Adrenal gland (tissue), 12 donors: ENCODE results near the gene LHX6. TPM values are rescaled to one million over a fixed set of nuclear protein-coding genes. Genes with fewer than 3 reads are reported as not detected.

Source experiments
- DNase-seq, 7 donors: peaks; one replicate each; pipeline ENCODE4 v3.0.0-alpha.2; 2019 to 2020
- H3K27ac ChIP-seq, 5 donors: fragments of 200-600 bp; sonication (generic) in 4 of 5; 1 replicate in 3 of 5; 2 replicates in 2 of 5; pipeline versions ENCODE4 v1.5.1 to v1.8.0; 2016 to 2020; ENCODE audit warnings: mild to moderate bottlenecking in 1 of 5
- H3K27me3 ChIP-seq: fragments of 200-600 bp; 2 replicates; pipeline ENCODE4 v1.8.0; 2021
- H3K36me3 ChIP-seq, 2 donors: fragments of 200-600 bp; replicated peaks in 1 of 2; 1 replicate in 1 of 2; 2 replicates in 1 of 2; pipeline versions ENCODE4 v1.5.1 to v1.8.0; 2018 to 2022
- H3K4me1 ChIP-seq, 2 donors: fragments of 200-600 bp; replicated peaks in 1 of 2; 1 replicate in 1 of 2; 2 replicates in 1 of 2; pipeline versions ENCODE4 v1.5.1 to v1.8.0; 2018 to 2021
- H3K4me3 ChIP-seq, 4 donors: fragments of 200-600 bp; sonication (generic) in 3 of 4; one replicate each; pipeline ENCODE4 v1.5.1; 2016 to 2018
- H3K9me3 ChIP-seq, 3 donors: fragments of 200-600 bp; sonication (generic) in 1 of 3; replicated peaks in 1 of 3; 1 replicate in 2 of 3; 2 replicates in 1 of 3; pipeline versions ENCODE4 v1.5.1 to v1.8.0; 2016 to 2021
- CTCF ChIP-seq, 6 experiments: fragments of 450-650 bp in 4 of 6; fragments of 200-600 bp in 2 of 6; sonication (generic) in 1 of 6; IDR thresholded peaks; 1 replicate in 5 of 6; 2 replicates in 1 of 6; pipeline versions ENCODE4 v1.5.1 to v1.8.0; 2016 to 2021; ENCODE audit warnings: antibody characterized with exemption in 6 of 6, mild to moderate bottlenecking in 2 of 6, moderate library complexity in 1 of 6
- POLR2A ChIP-seq, 2 donors: fragments of 450-650 bp; IDR thresholded peaks; one replicate each; pipeline ENCODE4 v1.6.1; 2017; ENCODE audit warnings: antibody characterized with exemption in 2 of 2, mild to moderate bottlenecking in 2 of 2, moderate library complexity in 1 of 2
- WGBS, 4 donors: extraction: QIAGEN DNeasy Blood & Tissue Kit in 2 of 4; methylation state at CpG; one replicate each; pipeline versions ENCODE4 v1.1.5 to v1.1.7; 2013 to 2017; 5-methylcytosine and 5-hydroxymethylcytosine counted together
- intact Hi-C, 2 donors: fragments of 100-400 bp; cut with DNase I; formaldehyde crosslinking; loops; one replicate each; pipeline versions ENCODE4 v1.14.1 to v1.15.0; 2022 to 2023
- polyA plus RNA-seq, 3 donors: library from polyadenylated mRNA; stranded (reverse); fragments of 200-250 nt in 2 of 3; fragments of 350-450 nt in 1 of 3; fragmentation: Illumina TruSeq in 1 of 3; extraction: RNeasy Lipid Tissue Mini Kit (QIAGEN cat#74804) in 1 of 3; gene quantifications; one replicate each; pipeline ENCODE4 v1.2.3, GENCODE V29; 2013 to 2014
- total RNA-seq, 9 donors: library from RNA; depleted of rRNA in 4 of 9; stranded (reverse); fragments of >200 nt in 4 of 9; fragments of 120-200 nt in 1 of 9; fragmentation: NEBNext Ultra II Directional in 1 of 9; extraction: Animal tissue kit (Norgen Biotek cat#: 25700) in 1 of 9; gene quantifications; one replicate each; pipeline versions ENCODE4 v1.1.0 to v1.2.4, GENCODE V29; 2013 to 2023
- donor health status: healthy with polysubstance abuse.
- donor health status: Bipolar disorder and iron deficiency.
- donor health status: DM: yes; HTN: yes; CAD: no.
- donor health status: DM: no; HTN: no; CAD: no.
- donor health status: DM: no; HTN: no; CAD: no.
- donor health status: DM: yes; HTN: yes; CAD: no.

The LHX6 gene
- total and polyA plus RNA-seq, 12 donors = 0.17 to 3.6 (median 1.5) TPM

GRCh38 chr9:122256206-122256605 is 27.4 kb upstream of the LHX6 start:
- no peak for TF ChIP-seq CTCF (IDR thresholded peaks at IDR 0.05)
- TF ChIP-seq POLR2A (IDR thresholded peaks at IDR 0.05) = no peak
- Histone ChIP-seq H3K9me3 (no peaks in the 10 kb centered on the region), H3K4me3 (no peak overlapping the region), H3K27me3 (no peaks in the 10 kb centered on the region), H3K36me3 (peaks cover 0 to 40% of the 10 kb centered on the region in 2 donors), H3K4me1 (peaks cover 0 to 2% of the 10 kb centered on the region in 2 donors), H3K27ac (no peak overlapping the region)
- DNase-seq = no peak
- 91 to 94% (median 92%) methylated on average over 5 of the region's 5 CpGs for WGBS, 4 donors
- intact Hi-C loops = no loop called here

- Histone ChIP-seq H3K9me3 (no peaks in the 10 kb centered on the region), H3K27me3 (no peaks in the 10 kb centered on the region), H3K27ac (no peak overlapping the region), H3K4me1 (no peaks in the 10 kb centered on the region), H3K36me3 (peaks cover 0 to 40% of the 10 kb centered on the region in 2 donors), H3K4me3 (no peak overlapping the region)
- intact Hi-C loops = no loop called here
- DNase-seq = no peak
- no peak for TF ChIP-seq CTCF (IDR thresholded peaks at IDR 0.05)
- no peak for TF ChIP-seq POLR2A (IDR thresholded peaks at IDR 0.05)
- 88 to 97% (median 92%) methylated on average over 3 of the region's 3 CpGs for WGBS, 4 donors
These were observed 26.0 kb upstream of the LHX6 start for GRCh38 chr9:122254761-122255160.

DNA sequence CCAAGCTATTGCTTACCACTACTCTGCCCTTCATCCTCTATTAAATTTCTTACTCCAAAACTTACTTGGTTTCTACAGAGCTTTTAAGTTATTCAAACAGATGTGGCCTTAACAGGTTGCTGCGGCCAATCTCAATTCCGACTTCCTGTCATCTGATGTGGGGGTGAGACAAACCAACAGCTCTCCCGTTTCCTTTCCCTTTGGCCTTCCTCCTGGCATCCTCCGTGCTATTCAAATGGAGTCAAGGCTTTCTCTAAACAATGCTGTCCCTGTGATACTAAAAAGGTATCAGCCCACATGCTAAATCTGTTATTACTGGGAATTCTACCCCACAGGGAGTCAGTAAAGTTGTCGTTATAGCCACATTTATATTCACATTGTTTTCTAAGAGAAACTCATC is 24.0 kb upstream of the LHX6 start:
- H3K36me3 ChIP-seq = peaks cover 0 to 40% of the 10 kb centered on the region in 2 donors
- no peak for DNase-seq
- H3K4me3 ChIP-seq = no peak overlapping the region
- no peaks in the 10 kb centered on the region for H3K27me3 ChIP-seq
- TF ChIP-seq CTCF (IDR thresholded peaks at IDR 0.05) = no peak
- TF ChIP-seq POLR2A (IDR thresholded peaks at IDR 0.05) = no peak
- H3K9me3 ChIP-seq = no peaks in the 10 kb centered on the region
- intact Hi-C loops = no loop called here
- 76 to 78% (median 76%) methylated on average over 5 of the region's 5 CpGs for WGBS, 4 donors
- no peaks in the 10 kb centered on the region for H3K4me1 ChIP-seq
- peak overlapping the region in 1 of 5 donors; percentile 8 for H3K27ac ChIP-seq

DNA sequence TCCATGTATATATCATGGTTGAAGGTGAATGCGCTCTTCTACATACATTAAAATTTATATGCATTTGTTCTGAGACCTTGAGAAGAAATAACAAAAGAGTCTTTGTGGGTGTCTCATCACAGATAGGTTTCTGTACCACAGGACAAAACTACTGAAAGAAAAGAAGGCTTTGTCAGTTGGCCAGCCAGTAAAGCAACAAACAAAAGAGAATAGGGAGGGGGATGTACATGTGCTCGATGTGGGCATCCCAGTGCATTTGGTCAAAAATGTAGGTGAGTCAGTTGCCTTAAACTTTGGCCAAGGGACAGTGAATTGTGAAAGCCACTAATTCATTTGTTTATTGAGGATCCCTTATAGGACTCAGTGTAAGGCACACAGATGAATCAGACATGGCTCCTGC is 22.6 kb upstream of the LHX6 start:
- H3K4me3 ChIP-seq = no peak overlapping the region
- no peak for DNase-seq
- TF ChIP-seq POLR2A (IDR thresholded peaks at IDR 0.05) (no peak), CTCF (IDR thresholded peaks at IDR 0.05) (no peak)
- H3K4me1 ChIP-seq = no peaks in the 10 kb centered on the region
- H3K27ac ChIP-seq = no peak overlapping the region
- H3K9me3 ChIP-seq = no peaks in the 10 kb centered on the region
- intact Hi-C loops = no loop called here
- peaks cover 0 to 53% of the 10 kb centered on the region in 2 donors for H3K36me3 ChIP-seq
- WGBS, 4 donors = 87 to 99% (median 91%) methylated on average over 2 of the region's 2 CpGs
- no peaks in the 10 kb centered on the region for H3K27me3 ChIP-seq
